Omental fat pad (tissue), 4 donors: Measurements from ENCODE around the gene FLT3. TPM values are rescaled to one million over a fixed set of nuclear protein-coding genes. Genes with fewer than 3 reads are reported as not detected.

Experiments used
- ATAC-seq: fragments of 150-250 bp; one replicate; pipeline ENCODE4 v1.9.1; 2016; ENCODE audit warnings: mild to moderate bottlenecking, moderate library complexity; ENCODE audit not compliant: low FRiP score
- DNase-seq: peaks from one replicate; pipeline ENCODE4 v3.0.0-alpha.2; 2019; ENCODE audit warnings: low spot score
- total RNA-seq, 4 donors: library from RNA; depleted of rRNA; stranded (reverse); fragments of >200 nt; gene quantifications; one replicate each; pipeline ENCODE4 v1.1.0, GENCODE V29; 2016
- TF ChIP-seq, protein P1 (sequence below), 3 donors: fragments of 450-650 bp; IDR thresholded peaks; one replicate each; pipeline ENCODE4 v1.5.1; 2016 to 2017; ENCODE audit warnings: antibody characterized with exemption in 3 of 3, mild to moderate bottlenecking in 3 of 3, moderate library complexity in 2 of 3

The FLT3 gene
- total RNA-seq, 4 donors from 2014 or later, result 0.37 to 6.5 (median 1.1) TPM

DNA sequence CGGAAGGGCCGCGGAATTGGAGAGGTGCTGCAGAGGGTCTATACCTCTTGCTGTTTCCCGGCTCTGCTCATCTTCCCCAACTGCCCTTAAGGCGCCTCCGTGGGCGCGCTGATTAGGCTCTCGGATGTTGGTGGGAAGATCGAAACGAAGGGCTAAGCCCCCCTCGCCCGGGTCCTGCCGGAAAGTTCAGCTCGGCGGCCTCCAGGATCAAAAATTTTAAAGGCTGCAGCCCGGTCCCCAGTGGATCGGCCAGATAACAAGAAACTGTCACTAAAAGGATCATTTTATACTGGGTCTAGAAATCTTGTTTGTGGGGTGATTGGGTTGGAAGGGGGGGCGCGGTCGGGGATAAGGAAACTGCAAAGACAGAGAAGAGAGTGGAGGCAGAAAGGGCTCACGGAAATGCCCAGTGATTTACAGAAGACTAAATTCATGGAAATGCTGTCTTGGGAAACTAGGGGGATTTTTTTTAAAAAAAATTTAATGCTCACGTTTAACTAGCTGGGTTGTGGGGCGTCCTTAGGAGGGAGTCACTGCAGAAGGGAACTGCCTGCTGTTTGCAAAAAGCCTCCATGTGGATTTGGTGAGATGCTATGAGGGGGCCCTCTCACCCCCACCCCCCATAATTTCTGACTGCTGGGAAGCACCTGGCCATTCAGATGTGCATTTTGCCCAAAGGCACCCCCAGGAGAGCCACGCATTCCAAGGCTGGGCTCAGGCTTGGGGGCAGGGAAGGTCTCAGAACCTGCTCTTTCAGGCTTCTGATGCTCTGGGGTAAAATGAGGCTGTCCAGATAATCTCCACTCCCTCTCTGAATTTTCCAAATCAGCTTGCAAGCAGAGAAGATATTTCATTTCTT lies 138.9 kb downstream of the FLT3 start:
- no peak for DNase-seq
- ATAC-seq, result peak; percentile 34
- TF ChIP-seq, protein P1, sequence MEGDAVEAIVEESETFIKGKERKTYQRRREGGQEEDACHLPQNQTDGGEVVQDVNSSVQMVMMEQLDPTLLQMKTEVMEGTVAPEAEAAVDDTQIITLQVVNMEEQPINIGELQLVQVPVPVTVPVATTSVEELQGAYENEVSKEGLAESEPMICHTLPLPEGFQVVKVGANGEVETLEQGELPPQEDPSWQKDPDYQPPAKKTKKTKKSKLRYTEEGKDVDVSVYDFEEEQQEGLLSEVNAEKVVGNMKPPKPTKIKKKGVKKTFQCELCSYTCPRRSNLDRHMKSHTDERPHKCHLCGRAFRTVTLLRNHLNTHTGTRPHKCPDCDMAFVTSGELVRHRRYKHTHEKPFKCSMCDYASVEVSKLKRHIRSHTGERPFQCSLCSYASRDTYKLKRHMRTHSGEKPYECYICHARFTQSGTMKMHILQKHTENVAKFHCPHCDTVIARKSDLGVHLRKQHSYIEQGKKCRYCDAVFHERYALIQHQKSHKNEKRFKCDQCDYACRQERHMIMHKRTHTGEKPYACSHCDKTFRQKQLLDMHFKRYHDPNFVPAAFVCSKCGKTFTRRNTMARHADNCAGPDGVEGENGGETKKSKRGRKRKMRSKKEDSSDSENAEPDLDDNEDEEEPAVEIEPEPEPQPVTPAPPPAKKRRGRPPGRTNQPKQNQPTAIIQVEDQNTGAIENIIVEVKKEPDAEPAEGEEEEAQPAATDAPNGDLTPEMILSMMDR (IDR thresholded peaks at IDR 0.05), result no peak

DNA sequence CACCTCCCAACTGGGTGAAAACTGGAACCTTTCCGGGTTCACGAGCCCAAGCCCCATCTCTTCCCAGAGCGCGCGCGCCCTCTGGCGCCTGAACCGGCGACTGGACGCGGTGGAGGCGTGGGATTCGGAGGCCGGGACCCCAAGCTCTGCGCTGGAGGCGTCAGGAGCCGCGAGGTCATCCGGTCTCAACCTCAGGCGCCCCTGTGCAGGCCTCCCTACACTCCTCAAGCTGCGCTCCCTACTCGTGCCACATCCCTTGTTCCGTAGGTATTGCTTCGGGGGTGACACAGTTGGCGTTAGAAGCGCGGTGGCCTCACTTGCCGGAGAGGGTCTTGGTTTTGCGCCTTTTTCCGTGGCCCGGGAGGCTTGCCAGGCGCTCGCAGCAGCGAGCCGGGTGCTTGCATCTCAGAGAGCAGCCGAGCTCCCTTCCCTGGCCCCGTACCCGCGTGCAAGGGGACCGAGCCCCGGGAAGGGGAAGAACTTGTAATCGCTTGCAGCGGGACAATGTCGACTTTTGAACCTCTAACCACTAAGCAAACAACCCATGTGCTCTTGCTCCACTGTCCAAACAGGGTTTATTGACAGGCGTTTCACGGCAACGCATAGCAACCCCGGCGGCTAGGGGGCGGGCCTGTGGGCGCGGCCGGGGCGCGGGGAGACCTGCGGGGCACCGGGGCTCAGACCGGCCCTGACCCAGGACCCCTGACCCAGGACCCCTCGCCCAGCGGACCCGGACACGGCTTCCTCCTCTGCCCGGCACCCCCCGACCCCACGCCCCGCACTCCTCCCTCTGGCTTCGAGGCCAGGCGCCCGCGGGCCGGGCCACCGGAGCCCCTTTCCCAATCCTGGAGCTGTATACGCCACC lies 139.8 kb downstream of the FLT3 start:
- TF ChIP-seq, protein P1 (IDR thresholded peaks at IDR 0.05), result no peak
- ATAC-seq, result peak; percentile 31
- DNase-seq, result no peak

DNA sequence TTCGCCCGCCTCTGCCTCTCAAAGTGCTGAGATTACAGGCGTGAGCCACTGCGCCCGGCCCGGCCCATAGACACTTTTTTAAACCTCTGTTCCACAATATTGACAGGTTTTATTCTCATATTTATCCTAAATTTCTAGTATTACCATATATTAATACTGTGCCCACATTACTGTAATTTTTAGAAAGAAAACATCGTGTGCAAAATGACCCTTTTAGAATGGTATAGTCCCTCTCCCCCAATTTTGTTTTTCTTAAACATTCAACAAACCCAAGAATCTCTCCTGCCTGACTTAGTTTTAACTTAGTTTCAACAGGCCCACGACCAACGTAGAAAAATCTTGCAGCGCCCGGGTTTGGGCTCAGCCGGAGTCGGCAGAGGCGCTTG lies 140.4 kb downstream of the FLT3 start:
- ATAC-seq (no peak), DNase-seq (no peak)
- TF ChIP-seq, protein P1 (IDR thresholded peaks at IDR 0.05), result no peak

GRCh38 chr13:27956576-27957300 lies 143.6 kb downstream of the FLT3 start:
- no peak for ATAC-seq
- DNase-seq, result no peak
- TF ChIP-seq, protein P1 (IDR thresholded peaks at IDR 0.05), result no peak

GRCh38 chr13:27955014-27955591 lies 145.3 kb downstream of the FLT3 start:
- ATAC-seq, result no peak
- TF ChIP-seq, protein P1 (IDR thresholded peaks at IDR 0.05), result no peak
- no peak for DNase-seq

- ATAC-seq (peak; percentile 41), DNase-seq (no peak)
- TF ChIP-seq, protein P1 (IDR thresholded peaks at IDR 0.05), result no peak
Measured at GRCh38 chr13:27954406-27954851, 145.9 kb downstream of the FLT3 start.
